GM18861 (cell line): ENCODE data around the gene RENBP.
"Not testable (repeated sequence)": the region's sequence is repeated elsewhere in the genome, so short reads cannot be mapped to it uniquely, and the experiment has no call there.

Experiments used
- ATAC-seq: cut with Tn5 transposase; IDR thresholded peaks from one replicate; pipeline ENCODE4 v1.9.1; 2021; ENCODE audit not compliant: unreplicated experiment

The RENBP gene

GRCh38 chrX:153944140-153944799, at the start of gene RENBP:
RENBP (minus strand) TSS chrX:153944643; CDS start chrX:153944610, 33 bp downstream.
- no peak for ATAC-seq

- no peak for ATAC-seq
Observed at GRCh38 chrX:153993978-153994377, 49.5 kb upstream of the RENBP start.

GRCh38 chrX:153993079-153993478, 48.6 kb upstream of the RENBP start:
- no peak for ATAC-seq

GRCh38 chrX:153992180-153992579, 47.7 kb upstream of the RENBP start:
- no peak for ATAC-seq

- ATAC-seq = no peak
Observed at GRCh38 chrX:153991013-153991580, 46.7 kb upstream of the RENBP start.

- ATAC-seq = no peak
Observed at GRCh38 chrX:153989973-153990655, 45.7 kb upstream of the RENBP start.

- no peak for ATAC-seq
Observed at GRCh38 chrX:153988493-153988892, 44.0 kb upstream of the RENBP start.

- ATAC-seq = no peak
Observed at GRCh38 chrX:153984351-153985178, 40.1 kb upstream of the RENBP start.

GRCh38 chrX:153983321-153983801, 38.9 kb upstream of the RENBP start:
- ATAC-seq = no peak

- no peak for ATAC-seq
Observed at GRCh38 chrX:153981771-153982533, 37.5 kb upstream of the RENBP start.

- no peak for ATAC-seq
Observed at GRCh38 chrX:153981231-153981630, 36.8 kb upstream of the RENBP start.

- ATAC-seq = not testable (repeated sequence)
Observed at GRCh38 chrX:153980394-153980793, 36.0 kb upstream of the RENBP start.

- no peak for ATAC-seq
Observed at GRCh38 chrX:153974726-153975286, 30.4 kb upstream of the RENBP start.

GRCh38 chrX:153974003-153974725, 29.7 kb upstream of the RENBP start:
- no peak for ATAC-seq

- ATAC-seq = no peak
Observed at GRCh38 chrX:153973127-153974002, 28.9 kb upstream of the RENBP start.

GRCh38 chrX:153972368-153973126, 28.1 kb upstream of the RENBP start, which contains the start of gene TMEM187:
TMEM187 (plus strand) TSS chrX:153972754; CDS start chrX:153982063, 9,309 bp downstream.
- peak; percentile 38 for ATAC-seq

- peak; percentile 28 for ATAC-seq
Observed at GRCh38 chrX:153971450-153972367, 27.3 kb upstream of the RENBP start, which contains the start of gene HCFC1. HCFC1 (minus strand) TSS chrX:153971818; CDS start chrX:153970840, 978 bp downstream.
